H1 (cell line): ENCODE measurements around the gene LILRB4. TPM values are rescaled to one million over a fixed set of nuclear protein-coding genes. Genes with fewer than 3 reads are reported as not detected.

Experiments
- CTCF ChIA-PET: fragments of 300-600 bp; sonication (Branson Sonifier 250); formaldehyde crosslinking; loops from one replicate; lab custom pipeline; 2021; ENCODE audit not compliant: partially characterized antibody; lab: Charles Lee
- POLR2A ChIA-PET: fragments of 300-600 bp; sonication (Branson Sonifier 250); formaldehyde crosslinking; loops from one replicate; lab custom pipeline; 2021; ENCODE audit warnings: inconsistent platforms; ENCODE audit not compliant: partially characterized antibody; lab: Charles Lee
- DNase-seq, 2 experiments: peaks; one replicate each; pipeline versions ENCODE4 v3.0.0 to v3.0.0-alpha.2; 2010 to 2022; ENCODE audit warnings: low spot score in 2 of 2, low read depth in 1 of 2, mixed read lengths in 1 of 2
- FAIRE-seq: peaks from 2 replicates; lab custom pipeline; 2011; peaks lifted over from hg19 to GRCh38; lab: Jason Lieb, UNC
- H2AFZ ChIP-seq: 2 replicates; pipeline ENCODE4 v1.8.1; 2012; ENCODE audit warnings: low read length, inconsistent platforms
- H2AK5ac ChIP-seq: 2 replicates; pipeline ENCODE4 v1.6.1; 2013; ENCODE audit warnings: low read depth, low read length
- H2BK120ac ChIP-seq: replicated peaks from 2 replicates; pipeline ENCODE3; 2013; ENCODE audit warnings: low read depth, low read length, inconsistent platforms
- H2BK12ac ChIP-seq: 2 replicates; pipeline ENCODE4 v1.6.1; 2013; ENCODE audit warnings: low read depth, low read length
- H2BK15ac ChIP-seq: 2 replicates; pipeline ENCODE4 v1.6.1; 2013; ENCODE audit warnings: low read length
- H2BK20ac ChIP-seq: 2 replicates; pipeline ENCODE4 v1.6.1; 2013; ENCODE audit warnings: low read length
- H2BK5ac ChIP-seq: 2 replicates; pipeline ENCODE4 v1.6.1; 2013; ENCODE audit warnings: low read depth, low read length
- H3K14ac ChIP-seq: 2 replicates; pipeline ENCODE4 v1.6.1; 2013; ENCODE audit warnings: inconsistent platforms; ENCODE audit not compliant: insufficient read length
- H3K18ac ChIP-seq: 2 replicates; pipeline ENCODE4 v1.6.1; 2013; ENCODE audit warnings: low read length; ENCODE audit errors: extremely low read depth
- H3K23ac ChIP-seq: 2 replicates; pipeline ENCODE4 v1.6.1; 2013; ENCODE audit warnings: inconsistent platforms; ENCODE audit not compliant: insufficient read length
- H3K23me2 ChIP-seq: 2 replicates; pipeline ENCODE4 v1.6.1; 2013; ENCODE audit warnings: low read depth, low read length
- H3K27ac ChIP-seq: 2 replicates; pipeline ENCODE4 v1.6.1; 2011; ENCODE audit warnings: low read depth, low read length, inconsistent platforms
- H3K27me3 ChIP-seq, 4 experiments: replicated peaks in 1 of 4; 1 replicate in 1 of 4; 2 replicates in 3 of 4; pipeline versions ENCODE4 v1.6.1 to v1.8.1; 2011 to 2013; ENCODE audit warnings: low read length in 3 of 4, mild to moderate bottlenecking in 3 of 4, inconsistent platforms in 2 of 4, mixed read lengths in 2 of 4, moderate library complexity in 1 of 4; ENCODE audit not compliant: control insufficient read depth in 3 of 4, insufficient read depth in 3 of 4; ENCODE audit errors: extremely low read depth in 1 of 4
- H3K36me3 ChIP-seq, 4 experiments: 2 replicates each; pipeline versions ENCODE4 v1.6.1 to v1.8.1; 2011 to 2013; ENCODE audit warnings: mild to moderate bottlenecking in 4 of 4, low read length in 3 of 4, moderate library complexity in 2 of 4, control low read depth in 1 of 4, inconsistent platforms in 1 of 4; ENCODE audit not compliant: insufficient read depth in 4 of 4, control insufficient read depth in 2 of 4
- H3K4ac ChIP-seq: replicated peaks from 2 replicates; pipeline ENCODE3; 2013; ENCODE audit warnings: low read length, low read depth, mixed read lengths, inconsistent platforms; ENCODE audit not compliant: insufficient read length
- H3K4me1 ChIP-seq, 4 experiments: replicated peaks in 1 of 4; 1 replicate in 1 of 4; 2 replicates in 3 of 4; pipeline versions ENCODE4 v1.6.1 to v1.8.1; 2011 to 2013; ENCODE audit warnings: low read length in 3 of 4, inconsistent platforms in 2 of 4, mixed read lengths in 1 of 4; ENCODE audit not compliant: insufficient read depth in 4 of 4, control insufficient read depth in 3 of 4
- H3K4me2 ChIP-seq, 2 experiments: 2 replicates each; pipeline versions ENCODE4 v1.6.1 to v1.8.1; 2011 to 2013; ENCODE audit warnings: low read depth in 2 of 2, low read length in 2 of 2, control low read depth in 1 of 2, inconsistent platforms in 1 of 2, mild to moderate bottlenecking in 1 of 2; ENCODE audit not compliant: insufficient read depth in 1 of 2
- H3K4me3 ChIP-seq, 4 experiments: fragments of 200-600, 300-600 bp in 1 of 4; sonication (generic), shearing (Covaris generic), sonication (Bioruptor Twin) in 1 of 4; 2 replicates each; pipeline versions ENCODE4 v1.5.1 to v1.8.1; 2011 to 2016; ENCODE audit warnings: low read length in 4 of 4, low read depth in 3 of 4, control low read depth in 2 of 4, inconsistent platforms in 2 of 4, mild to moderate bottlenecking in 2 of 4, mixed read lengths in 1 of 4, moderate library complexity in 1 of 4; ENCODE audit not compliant: insufficient read depth in 2 of 4; ENCODE audit errors: extremely low read depth in 1 of 4
- H3K56ac ChIP-seq: replicated peaks from 2 replicates; pipeline ENCODE3; 2013; ENCODE audit warnings: low read depth, mild to moderate bottlenecking, mixed read lengths, low read length, inconsistent platforms; ENCODE audit not compliant: insufficient read length
- H3K79me1 ChIP-seq: 2 replicates; pipeline ENCODE4 v1.6.1; 2013; ENCODE audit warnings: low read depth, low read length, control low read depth
- H3K79me2 ChIP-seq, 2 experiments: 2 replicates each; pipeline versions ENCODE4 v1.6.1 to v1.8.1; 2012 to 2013; ENCODE audit warnings: low read length in 2 of 2, mild to moderate bottlenecking in 2 of 2, inconsistent platforms in 1 of 2; ENCODE audit not compliant: insufficient read depth in 2 of 2, control insufficient read depth in 1 of 2
- H3K9ac ChIP-seq, 4 experiments: replicated peaks in 1 of 4; 1 replicate in 1 of 4; 2 replicates in 3 of 4; pipeline versions ENCODE4 v1.6.1 to v1.8.1; 2011 to 2013; ENCODE audit warnings: low read depth in 3 of 4, low read length in 3 of 4, control low read depth in 2 of 4, mild to moderate bottlenecking in 2 of 4, moderate library complexity in 2 of 4, inconsistent platforms in 1 of 4; ENCODE audit errors: extremely low read depth in 1 of 4
- H3K9me3 ChIP-seq, 2 experiments: 2 replicates each; pipeline versions ENCODE4 v1.6.1 to v1.8.1; 2012 to 2013; ENCODE audit warnings: mild to moderate bottlenecking in 2 of 2, moderate library complexity in 2 of 2, control low read depth in 1 of 2, inconsistent platforms in 1 of 2, low read depth in 1 of 2, low read length in 1 of 2, mixed read lengths in 1 of 2; ENCODE audit not compliant: insufficient read depth in 2 of 2
- H4K20me1 ChIP-seq, 2 experiments: replicated peaks in 1 of 2; 2 replicates each; pipeline versions ENCODE3 to v1.8.1; 2011 to 2013; ENCODE audit warnings: inconsistent platforms in 2 of 2, low read length in 2 of 2, mild to moderate bottlenecking in 1 of 2; ENCODE audit not compliant: insufficient read depth in 2 of 2, control insufficient read depth in 1 of 2
- H4K5ac ChIP-seq: 2 replicates; pipeline ENCODE4 v1.6.1; 2013; ENCODE audit warnings: low read length, low read depth, mixed read lengths, inconsistent platforms; ENCODE audit not compliant: insufficient read length
- H4K8ac ChIP-seq: 2 replicates; pipeline ENCODE4 v1.8.0; 2013; ENCODE audit warnings: mild to moderate bottlenecking, moderate library complexity, low read length, inconsistent platforms; ENCODE audit not compliant: insufficient read depth; ENCODE audit errors: extremely low read depth
- H4K91ac ChIP-seq: replicated peaks from 2 replicates; pipeline ENCODE3; 2013; ENCODE audit warnings: low read length, mixed read lengths, inconsistent platforms; ENCODE audit not compliant: insufficient read length
- BRCA1 ChIP-seq: IDR thresholded peaks from 2 replicates; pipeline ENCODE4 v1.6.1; 2012; ENCODE audit warnings: low read depth, low read length, improper control_type of control experiment
- CBX5 ChIP-seq: fragments of 300-800, 300-1000 bp; sonication (generic); IDR thresholded peaks from 2 replicates; pipeline ENCODE4 v1.7.1; 2016; ENCODE audit warnings: antibody characterized with exemption, low read length, low read depth
- CEBPB ChIP-seq: IDR thresholded peaks from 2 replicates; pipeline ENCODE4 v1.6.1; 2012; ENCODE audit warnings: low read depth, low read length
- RXRA ChIP-seq: IDR thresholded peaks from 2 replicates; pipeline ENCODE4 v1.6.1; 2011; ENCODE audit warnings: low read depth, mild to moderate bottlenecking, low read length, moderate library complexity; ENCODE audit not compliant: insufficient read depth
- SUZ12 ChIP-seq: fragments of 200-600 bp; sonication (generic); IDR thresholded peaks from 2 replicates; pipeline ENCODE4 v1.6.1; 2012; ENCODE audit warnings: mild to moderate bottlenecking, inconsistent platforms, low read length, moderate library complexity, mixed read lengths
- ZNF274 ChIP-seq: IDR thresholded peaks from 2 replicates; pipeline ENCODE4 v1.7.0; 2012; ENCODE audit warnings: low read length, borderline replicate concordance; ENCODE audit errors: extremely low read depth
- WGBS, 2 experiments: shearing (Covaris generic) in 1 of 2; methylation state at CpG; one replicate each; pipeline versions ENCODE4 v1.1.6 to v1.1.7; 2013 to 2015; ENCODE audit warnings: low lambda C conversion rate in 2 of 2, mixed read lengths in 2 of 2, inconsistent platforms in 1 of 2, low coverage in 1 of 2, missing lambda C conversion rate in 1 of 2; ENCODE audit not compliant: insufficient replicate concordance in 2 of 2, insufficient coverage in 1 of 2, insufficient read length in 1 of 2; ENCODE audit errors: extremely low coverage in 1 of 2, missing lambda C conversion rate in 1 of 2; 5-methylcytosine and 5-hydroxymethylcytosine counted together
- polyA plus RNA-seq, 7 experiments: library from polyadenylated mRNA; depleted of rRNA in 3 of 7; stranded (reverse) in 5 of 7; unstranded in 2 of 7; fragments of >200 nt in 5 of 7; fragments of 200-250 nt in 2 of 7; gene quantifications; 1 replicate in 5 of 7; 2 replicates in 1 of 7; 4 replicates in 1 of 7; pipeline versions ENCODE4 v1.2.1 to v1.2.3, GENCODE V29; 2011 to 2013; ENCODE audit warnings: missing spikeins in 2 of 7, mixed read lengths in 2 of 7
- total RNA-seq: library from RNA; stranded (reverse); fragmentation: NEBNext Ultra II Directional; extraction: Animal tissue kit (Norgen Biotek cat#: 25700); gene quantifications from 2 replicates; pipeline ENCODE4 v1.2.1, GENCODE V29; 2021

The LILRB4 gene
- total and polyA plus RNA-seq, 2 of the 8 experiments (the other 6 are each of a cell fraction or from before 2014, with no cell fraction given) = not detected

GRCh38 chr19:54622431-54622830, 40.4 kb upstream of the LILRB4 start:
- FAIRE-seq (no peak), DNase-seq (no peak)
- H3K79me1 ChIP-seq = no peaks in the 10 kb centered on the region
- H3K79me2 ChIP-seq = no peaks in the 10 kb centered on the region
- no peak overlapping the region for H2BK12ac ChIP-seq
- H4K20me1 ChIP-seq = no peaks in the 10 kb centered on the region
- H2BK20ac ChIP-seq = no peak overlapping the region
- no peaks in the 10 kb centered on the region for H3K4me1 ChIP-seq
- H3K56ac ChIP-seq = no peak overlapping the region
- H3K23ac ChIP-seq = no peak overlapping the region
- ChIA-PET CTCF (no interaction called here), POLR2A (no interaction called here)
- H2AK5ac ChIP-seq = no peak overlapping the region
- no peak overlapping the region for H3K18ac ChIP-seq
- H3K4me2 ChIP-seq = no peak overlapping the region
- no peak overlapping the region for H2AFZ ChIP-seq
- H2BK15ac ChIP-seq = no peak overlapping the region
- H2BK120ac ChIP-seq = no peak overlapping the region
- peaks cover 36 to 53% of the 10 kb centered on the region in 2 experiments for H3K9me3 ChIP-seq
- no peak overlapping the region for H2BK5ac ChIP-seq
- no peak overlapping the region for H3K9ac ChIP-seq
- H3K4ac ChIP-seq = no peak overlapping the region
- H4K5ac ChIP-seq = no peak overlapping the region
- no peaks in the 10 kb centered on the region for H3K27me3 ChIP-seq
- H3K27ac ChIP-seq = no peak overlapping the region
- H3K4me3 ChIP-seq = no peak overlapping the region
- H3K14ac ChIP-seq = no peak overlapping the region
- no peaks in the 10 kb centered on the region for H3K36me3 ChIP-seq
- no peak overlapping the region for H4K8ac ChIP-seq
- TF ChIP-seq CEBPB (no peak), BRCA1 (no peak), SUZ12 (no peak), RXRA (no peak), CBX5 (no peak), ZNF274 (no peak)
- no peaks in the 10 kb centered on the region for H3K23me2 ChIP-seq
- no peak overlapping the region for H4K91ac ChIP-seq
- 58% methylated on average over 4 of the region's 4 CpGs; no CpG with 5 or more reads in 1 of the 2 experiments for WGBS, 2 experiments
